Ascending aorta (tissue), 2 donors: ENCODE measurements around the gene SLC35G2. TPM values are rescaled to one million over a fixed set of nuclear protein-coding genes. Genes with fewer than 3 reads are reported as not detected.
"Not testable (repeated sequence)": the region's sequence is repeated elsewhere in the genome, so short reads cannot be mapped to it uniquely, and the experiment has no call there.

Experiments used
- DNase-seq, 2 donors: peaks; one replicate each; pipeline ENCODE4 v3.0.0-alpha.2; 2019; ENCODE audit warnings: low spot score in 2 of 2
- H3K27ac ChIP-seq, 2 donors: fragments of 200-600 bp; sonication (generic); one replicate each; pipeline ENCODE4 v1.5.1; 2016 to 2017; ENCODE audit warnings: mild to moderate bottlenecking in 1 of 2
- H3K27me3 ChIP-seq: fragments of 200-600 bp; sonication (generic); one replicate; pipeline ENCODE4 v1.5.1; 2017
- H3K36me3 ChIP-seq, 2 donors: fragments of 200-600 bp; sonication (generic); one replicate each; pipeline ENCODE4 v1.5.1; 2016
- H3K4me1 ChIP-seq, 2 donors: fragments of 200-600 bp; sonication (generic); one replicate each; pipeline ENCODE4 v1.5.1; 2016 to 2017; ENCODE audit warnings: mild to moderate bottlenecking in 1 of 2
- H3K4me3 ChIP-seq, 2 donors: fragments of 200-600 bp; sonication (generic); one replicate each; pipeline ENCODE4 v1.5.1; 2016 to 2017; ENCODE audit warnings: mild to moderate bottlenecking in 1 of 2
- H3K9me3 ChIP-seq, 2 donors: fragments of 200-600 bp; sonication (generic); one replicate each; pipeline ENCODE4 v1.5.1; 2016
- intact Hi-C: fragments of 100-400 bp; cut with DNase I; formaldehyde crosslinking; loops from one replicate; pipeline ENCODE4 v1.15.1; 2023
- total RNA-seq: library from RNA; depleted of rRNA; stranded (reverse); fragments of >200 nt; gene quantifications from one replicate; pipeline ENCODE4 v1.1.0, GENCODE V29; 2016
- TF ChIP-seq, protein P1 (sequence below), 3 experiments: fragments of 200-600 bp in 2 of 3; fragments of 450-650 bp in 1 of 3; sonication (generic) in 2 of 3; IDR thresholded peaks; one replicate each; pipeline ENCODE4 v1.5.1; 2016 to 2019; ENCODE audit warnings: antibody characterized with exemption in 3 of 3, mild to moderate bottlenecking in 1 of 3, moderate library complexity in 1 of 3

The SLC35G2 gene
- total RNA-seq, 1 donor from 2014 or later, result 10.0 TPM

GRCh38 chr3:136893848-136894443 lies 75.0 kb downstream of the SLC35G2 start:
- intact Hi-C loops, result no loop called here
- Histone ChIP-seq H3K9me3 (peaks cover 0 to 19% of the 10 kb centered on the region in 2 donors), H3K27me3 (no peaks in the 10 kb centered on the region), H3K27ac (no peak overlapping the region), H3K36me3 (peaks cover 0 to 12% of the 10 kb centered on the region in 2 donors), H3K4me3 (no peak overlapping the region), H3K4me1 (peaks cover 0 to 2% of the 10 kb centered on the region in 2 donors)
- TF ChIP-seq, protein P1, sequence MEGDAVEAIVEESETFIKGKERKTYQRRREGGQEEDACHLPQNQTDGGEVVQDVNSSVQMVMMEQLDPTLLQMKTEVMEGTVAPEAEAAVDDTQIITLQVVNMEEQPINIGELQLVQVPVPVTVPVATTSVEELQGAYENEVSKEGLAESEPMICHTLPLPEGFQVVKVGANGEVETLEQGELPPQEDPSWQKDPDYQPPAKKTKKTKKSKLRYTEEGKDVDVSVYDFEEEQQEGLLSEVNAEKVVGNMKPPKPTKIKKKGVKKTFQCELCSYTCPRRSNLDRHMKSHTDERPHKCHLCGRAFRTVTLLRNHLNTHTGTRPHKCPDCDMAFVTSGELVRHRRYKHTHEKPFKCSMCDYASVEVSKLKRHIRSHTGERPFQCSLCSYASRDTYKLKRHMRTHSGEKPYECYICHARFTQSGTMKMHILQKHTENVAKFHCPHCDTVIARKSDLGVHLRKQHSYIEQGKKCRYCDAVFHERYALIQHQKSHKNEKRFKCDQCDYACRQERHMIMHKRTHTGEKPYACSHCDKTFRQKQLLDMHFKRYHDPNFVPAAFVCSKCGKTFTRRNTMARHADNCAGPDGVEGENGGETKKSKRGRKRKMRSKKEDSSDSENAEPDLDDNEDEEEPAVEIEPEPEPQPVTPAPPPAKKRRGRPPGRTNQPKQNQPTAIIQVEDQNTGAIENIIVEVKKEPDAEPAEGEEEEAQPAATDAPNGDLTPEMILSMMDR (IDR thresholded peaks at IDR 0.05), result no peak
- DNase-seq, result no peak

DNA sequence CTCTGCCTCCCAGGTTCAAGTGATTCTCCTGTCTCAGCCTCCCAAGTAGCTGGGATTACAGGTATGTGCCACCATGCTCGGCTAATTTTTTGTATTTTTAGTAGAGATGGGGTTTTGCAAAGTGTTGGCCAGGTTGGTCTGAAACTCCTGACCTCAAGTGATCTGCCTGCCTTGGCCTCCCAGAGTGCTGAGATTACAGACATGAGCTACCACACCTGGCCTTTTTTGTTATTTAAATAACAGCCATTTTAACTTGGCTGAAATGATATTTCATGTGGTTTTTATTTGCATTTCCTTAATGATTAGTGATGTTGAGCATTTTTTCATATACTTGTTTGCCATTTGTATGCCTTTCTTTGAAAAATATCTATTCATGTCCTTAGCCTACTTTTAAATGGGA lies 78.2 kb downstream of the SLC35G2 start:
- peaks cover 0 to 17% of the 10 kb centered on the region in 2 donors for H3K36me3 ChIP-seq
- H3K4me1 ChIP-seq, H3K4me3 ChIP-seq, intact Hi-C loops, H3K27ac ChIP-seq, DNase-seq, H3K27me3 ChIP-seq: not testable (repeated sequence)
- peaks cover 0 to 11% of the 10 kb centered on the region in 2 donors for H3K9me3 ChIP-seq

GRCh38 chr3:136898549-136898948 lies 79.6 kb downstream of the SLC35G2 start:
- peaks cover 0 to 17% of the 10 kb centered on the region in 2 donors for H3K36me3 ChIP-seq
- H3K4me1 ChIP-seq, result peaks cover 0 to 2% of the 10 kb centered on the region in 2 donors
- peak overlapping the region in 1 of 2 donors; percentile 12 for H3K27ac ChIP-seq
- intact Hi-C loops, result no loop called here
- TF ChIP-seq, protein P1 (IDR thresholded peaks at IDR 0.05), result no peak
- no peak overlapping the region for H3K4me3 ChIP-seq
- H3K9me3 ChIP-seq, result peaks cover 7 to 16% of the 10 kb centered on the region in 2 donors
- DNase-seq, result no peak
- H3K27me3 ChIP-seq, result no peaks in the 10 kb centered on the region

DNA sequence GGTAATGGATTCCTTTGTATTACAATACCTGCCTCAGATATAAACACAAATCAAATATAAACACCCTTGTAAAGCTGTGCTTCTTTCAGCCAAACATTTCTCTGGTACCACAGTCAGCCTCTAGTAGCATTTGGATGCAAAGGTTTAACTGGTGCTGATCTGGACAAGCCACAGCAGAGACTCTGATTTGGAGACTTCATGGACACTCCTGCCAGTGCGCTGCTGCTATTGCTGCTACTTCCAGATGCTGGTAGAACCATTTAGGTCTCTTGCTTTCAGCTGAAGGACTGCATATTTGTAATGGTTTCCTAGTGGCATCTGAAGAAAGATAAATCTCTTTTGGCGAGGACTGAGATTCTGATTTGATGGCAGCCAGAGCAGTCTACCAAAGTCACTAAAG lies 80.0 kb downstream of the SLC35G2 start:
- TF ChIP-seq, protein P1 (IDR thresholded peaks at IDR 0.05), result no peak
- Histone ChIP-seq H3K27me3 (no peaks in the 10 kb centered on the region), H3K27ac (peak overlapping the region in 1 of 2 donors; percentile 12), H3K36me3 (peaks cover 0 to 17% of the 10 kb centered on the region in 2 donors), H3K9me3 (peaks cover 11 to 20% of the 10 kb centered on the region in 2 donors), H3K4me3 (no peak overlapping the region), H3K4me1 (peaks cover 0 to 2% of the 10 kb centered on the region in 2 donors)
- intact Hi-C loops, result no loop called here
- no peak for DNase-seq

DNA sequence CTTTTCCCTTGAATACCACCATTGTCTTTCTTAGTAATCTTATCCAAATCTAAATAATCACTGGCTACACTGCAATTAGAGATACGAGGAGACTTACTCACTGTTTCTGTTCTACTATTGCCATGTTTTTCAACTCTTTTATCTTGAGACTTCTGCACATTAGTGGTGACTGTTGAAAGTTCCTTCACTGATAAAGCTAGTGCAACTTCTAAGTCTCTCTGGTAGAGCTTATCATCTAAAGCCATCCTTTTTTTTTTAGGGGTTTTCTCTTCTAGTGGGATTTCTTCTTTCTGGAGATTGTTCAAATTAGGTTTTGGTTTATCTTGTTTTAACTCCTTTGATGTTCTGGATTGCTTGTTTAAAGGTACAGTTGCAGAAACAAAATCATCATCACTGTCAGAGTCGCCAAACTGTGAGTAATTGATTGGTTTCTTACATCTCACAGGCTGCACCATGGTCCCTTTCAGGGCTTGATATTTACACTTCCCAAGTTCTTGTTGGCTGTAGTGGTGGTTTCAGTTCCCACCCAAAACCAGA lies 80.8 kb downstream of the SLC35G2 start:
- H3K4me3 ChIP-seq, result no peak overlapping the region
- no peaks in the 10 kb centered on the region for H3K27me3 ChIP-seq
- TF ChIP-seq, protein P1 (IDR thresholded peaks at IDR 0.05), result no peak
- intact Hi-C loops, result no loop called here
- peaks cover 0 to 2% of the 10 kb centered on the region in 2 donors for H3K4me1 ChIP-seq
- no peak for DNase-seq
- peaks cover 0 to 17% of the 10 kb centered on the region in 2 donors for H3K36me3 ChIP-seq
- no peak overlapping the region for H3K27ac ChIP-seq
- H3K9me3 ChIP-seq, result peaks cover 17 to 28% of the 10 kb centered on the region in 2 donors

- intact Hi-C loops, H3K27me3 ChIP-seq, DNase-seq: not testable (repeated sequence)
Observed at GRCh38 chr3:136900694-136901093, 81.8 kb downstream of the SLC35G2 start.

More at GRCh38 chr3:136900694-136901093, 81.8 kb downstream of the SLC35G2 start:
- not testable (repeated sequence) for H3K27ac ChIP-seq, H3K4me3 ChIP-seq, H3K4me1 ChIP-seq
- H3K9me3 ChIP-seq, result peaks cover 21 to 33% of the 10 kb centered on the region in 2 donors
- H3K36me3 ChIP-seq, result peaks cover 0 to 15% of the 10 kb centered on the region in 2 donors
